ENCODE data around the gene ELK4.
"Not testable (repeated sequence)": the region's sequence is repeated elsewhere in the genome, so short reads cannot be mapped to it uniquely, and the experiment has no call there.

ELK4 gene

GRCh38 chr1:205664399-205665017 lies 32.7 kb upstream of the ELK4 start:
- DNase-seq: no peak

GRCh38 chr1:205663286-205663936 lies 31.6 kb upstream of the ELK4 start:
- DNase-seq: no peak

- DNase-seq: no peak
Measured at GRCh38 chr1:205662791-205663190, 31.0 kb upstream of the ELK4 start.

GRCh38 chr1:205662135-205662738 lies 30.4 kb upstream of the ELK4 start:
- no peak for DNase-seq

- DNase-seq: no peak
Measured at GRCh38 chr1:205661429-205662134, 29.8 kb upstream of the ELK4 start.

- DNase-seq: no peak
Measured at GRCh38 chr1:205660361-205660760, 28.6 kb upstream of the ELK4 start.

- DNase-seq: peak; percentile 78
Measured at GRCh38 chr1:205658943-205659581, 27.3 kb upstream of the ELK4 start.

- no peak for DNase-seq
Measured at GRCh38 chr1:205656236-205656635, 24.4 kb upstream of the ELK4 start.

- no peak for DNase-seq
Measured at GRCh38 chr1:205652984-205653383, 21.2 kb upstream of the ELK4 start.

- DNase-seq: no peak
Measured at GRCh38 chr1:205650241-205650640, 18.4 kb upstream of the ELK4 start.

GRCh38 chr1:205645519-205645918 lies 13.7 kb upstream of the ELK4 start:
- DNase-seq: no peak

- DNase-seq: no peak
Measured at GRCh38 chr1:205642679-205643307, 11.0 kb upstream of the ELK4 start.

- no peak for DNase-seq
Measured at GRCh38 chr1:205639567-205639966, 7.8 kb upstream of the ELK4 start.

- no peak for DNase-seq
Measured at GRCh38 chr1:205637854-205638468, 6.2 kb upstream of the ELK4 start.

- no peak for DNase-seq
Measured at GRCh38 chr1:205636732-205637131, 4.9 kb upstream of the ELK4 start.

GRCh38 chr1:205636138-205636530 lies 4.3 kb upstream of the ELK4 start:
- not testable (repeated sequence) for DNase-seq

GRCh38 chr1:205633421-205633976 lies 1.7 kb upstream of the ELK4 start:
- DNase-seq: no peak

GRCh38 chr1:205632669-205633169 lies 908 bp upstream of the ELK4 start:
- DNase-seq: no peak

GRCh38 chr1:205631010-205631767 lies 622 bp downstream of the ELK4 start:
- peak; percentile 85 for DNase-seq

GRCh38 chr1:205630651-205631009 lies 1.2 kb downstream of the ELK4 start:
- DNase-seq: no peak

GRCh38 chr1:205630241-205630640 lies 1.6 kb downstream of the ELK4 start:
- no peak for DNase-seq
